Ectodermal cell (in vitro differentiated cells): Measurements from ENCODE around the gene AKT1.

ENCODE experiments used
- H3K27ac ChIP-seq: 2 replicates; pipeline ENCODE4 v1.7.0; 2013; ENCODE audit warnings: mild to moderate bottlenecking, low read depth, low read length; ENCODE audit not compliant: insufficient read depth, poor library complexity, severe bottlenecking
- H3K27me3 ChIP-seq: 2 replicates; pipeline ENCODE4 v1.7.0; 2013; ENCODE audit warnings: mild to moderate bottlenecking, low read length; ENCODE audit not compliant: insufficient read depth, control insufficient read depth, poor library complexity, severe bottlenecking
- H3K36me3 ChIP-seq: one replicate; pipeline ENCODE4 v1.7.0; 2013; ENCODE audit warnings: low read length; ENCODE audit not compliant: control insufficient read depth, insufficient read depth
- H3K4me1 ChIP-seq: one replicate; pipeline ENCODE4 v1.7.0; 2013; ENCODE audit warnings: low read length; ENCODE audit not compliant: control insufficient read depth, insufficient read depth
- H3K4me3 ChIP-seq: 2 replicates; pipeline ENCODE4 v1.7.0; 2013; ENCODE audit warnings: low read depth, low read length, control low read depth; ENCODE audit not compliant: insufficient read depth
- H3K9me3 ChIP-seq: 2 replicates; pipeline ENCODE4 v1.7.0; 2013; ENCODE audit warnings: mild to moderate bottlenecking, low read length, moderate library complexity; ENCODE audit not compliant: control insufficient read depth
- whole genome bisulfite sequencing, 2 experiments: methylation state at CpG; one replicate each; pipeline ENCODE4 v1.1.7; 2013; ENCODE audit warnings: missing lambda C conversion rate in 2 of 2; 5-methylcytosine and 5-hydroxymethylcytosine counted together

The AKT1 gene

GRCh38 chr14:104798300-104799243, 3.0 kb upstream of the AKT1 start:
- Histone ChIP-seq H3K27ac (no peak overlapping the region), H3K9me3 (no peaks in the 10 kb centered on the region), H3K27me3 (peaks cover 74% of the 10 kb centered on the region), H3K36me3 (no peaks in the 10 kb centered on the region), H3K4me3 (no peak overlapping the region), H3K4me1 (peaks cover 40% of the 10 kb centered on the region)
- 75 to 77% methylated on average over 16 of the region's 16 CpGs for WGBS, 2 experiments

GRCh38 chr14:104797115-104798044, 1.8 kb upstream of the AKT1 start:
- 34% methylated on average over 18 of the region's 18 CpGs for WGBS, 2 experiments

DNA sequence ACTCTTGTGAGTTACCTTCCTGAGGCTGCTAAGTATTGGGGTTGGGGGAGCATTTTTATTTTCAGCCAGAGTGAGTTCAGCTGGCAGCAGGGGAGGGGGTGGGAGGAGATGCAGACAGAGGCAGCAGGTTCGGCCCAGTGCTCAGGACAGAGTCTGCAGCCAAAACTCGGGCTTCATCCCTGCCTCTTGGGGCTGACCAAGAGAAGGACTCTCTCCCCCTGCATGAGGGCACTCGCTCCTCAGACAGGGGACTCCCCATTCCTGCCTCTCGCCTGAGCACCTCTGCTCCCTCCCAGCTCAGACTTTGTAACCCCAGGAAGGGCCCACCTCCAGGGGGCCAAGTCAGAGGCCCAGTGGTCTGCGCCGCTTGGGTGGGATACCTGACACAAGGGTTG, 1.1 kb upstream of the AKT1 start:
- Histone ChIP-seq H3K27ac (no peak overlapping the region), H3K36me3 (no peaks in the 10 kb centered on the region), H3K27me3 (peaks cover 57% of the 10 kb centered on the region), H3K4me3 (no peak overlapping the region), H3K4me1 (peaks cover 41% of the 10 kb centered on the region), H3K9me3 (no peaks in the 10 kb centered on the region)
- WGBS, 2 experiments = 61 to 66% methylated on average over 6 of the region's 6 CpGs

More at GRCh38 chr14:104797115-104798044, 1.8 kb upstream of the AKT1 start:
- Histone ChIP-seq H3K4me3 (no peak overlapping the region), H3K4me1 (peaks cover 41% of the 10 kb centered on the region), H3K27me3 (peaks cover 64% of the 10 kb centered on the region), H3K36me3 (no peaks in the 10 kb centered on the region), H3K9me3 (no peaks in the 10 kb centered on the region), H3K27ac (no peak overlapping the region)

DNA sequence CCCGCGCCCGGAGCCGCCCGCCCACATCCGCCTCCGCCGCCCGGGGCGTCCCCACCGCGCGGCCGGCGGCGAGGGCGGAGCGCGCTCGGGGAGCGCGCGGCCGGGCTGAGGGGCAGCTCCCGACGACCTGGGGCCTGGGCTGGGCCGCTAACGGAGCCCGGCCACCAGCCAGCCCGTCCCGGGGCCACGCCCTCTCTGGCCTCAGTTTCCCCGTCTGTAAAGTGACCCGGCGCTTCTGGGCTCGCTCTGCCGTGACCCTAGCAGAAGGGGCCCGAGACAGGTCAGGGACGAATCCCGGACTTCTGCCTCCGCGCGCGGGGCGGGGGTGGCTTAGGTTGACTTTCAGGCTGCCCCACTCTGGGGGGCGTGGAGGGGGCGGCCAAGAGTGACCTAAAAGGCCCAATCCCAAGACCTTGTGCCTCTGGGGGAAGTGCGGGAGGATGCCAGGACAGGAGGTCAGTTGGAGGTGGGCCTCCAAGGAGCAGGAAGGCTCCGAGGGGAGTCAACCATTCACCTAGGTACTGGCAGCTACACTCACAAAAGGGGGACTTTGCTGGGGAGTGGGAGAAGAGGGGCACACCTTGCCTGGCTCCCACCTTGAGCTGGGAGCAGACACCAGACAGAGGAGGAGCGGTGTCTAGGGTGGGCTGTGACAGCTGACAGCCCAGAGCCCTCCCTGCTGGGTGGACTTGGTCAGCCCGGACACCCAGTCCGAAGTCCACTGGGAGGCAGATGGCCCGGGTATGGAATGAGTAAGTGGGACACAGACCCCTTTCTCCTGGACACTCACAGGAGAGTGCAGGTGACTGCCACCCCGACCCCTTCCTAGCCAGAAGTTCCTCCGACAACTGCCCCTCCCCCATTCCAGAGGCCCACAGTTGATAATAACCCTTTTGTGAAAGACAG, 486 bp upstream of the AKT1 start:
- peaks cover 50% of the 10 kb centered on the region for H3K27me3 ChIP-seq
- H3K36me3 ChIP-seq = no peaks in the 10 kb centered on the region
- WGBS, 2 experiments = 8 to 10% methylated on average over 55 of the region's 55 CpGs
- H3K9me3 ChIP-seq = no peaks in the 10 kb centered on the region
- H3K4me1 ChIP-seq = peaks cover 36% of the 10 kb centered on the region
- H3K4me3 ChIP-seq = peak overlapping the region; percentile 37
- H3K27ac ChIP-seq = no peak overlapping the region

GRCh38 chr14:104794631-104794992, 936 bp downstream of the AKT1 start:
- Histone ChIP-seq H3K9me3 (no peaks in the 10 kb centered on the region), H3K36me3 (no peaks in the 10 kb centered on the region), H3K4me1 (peaks cover 29% of the 10 kb centered on the region), H3K27ac (no peak overlapping the region), H3K4me3 (peak overlapping the region; percentile 44), H3K27me3 (peaks cover 39% of the 10 kb centered on the region)
- 9 to 10% methylated on average over 16 of the region's 16 CpGs for WGBS, 2 experiments

- H3K9me3 ChIP-seq = no peaks in the 10 kb centered on the region
- H3K36me3 ChIP-seq = no peaks in the 10 kb centered on the region
- H3K27me3 ChIP-seq = peaks cover 34% of the 10 kb centered on the region
- peaks cover 29% of the 10 kb centered on the region for H3K4me1 ChIP-seq
- peak overlapping the region; percentile 44 for H3K4me3 ChIP-seq
- 33 to 38% methylated on average over 15 of the region's 15 CpGs for WGBS, 2 experiments
- no peak overlapping the region for H3K27ac ChIP-seq
Measured at GRCh38 chr14:104794099-104794498, 1.4 kb downstream of the AKT1 start.

DNA sequence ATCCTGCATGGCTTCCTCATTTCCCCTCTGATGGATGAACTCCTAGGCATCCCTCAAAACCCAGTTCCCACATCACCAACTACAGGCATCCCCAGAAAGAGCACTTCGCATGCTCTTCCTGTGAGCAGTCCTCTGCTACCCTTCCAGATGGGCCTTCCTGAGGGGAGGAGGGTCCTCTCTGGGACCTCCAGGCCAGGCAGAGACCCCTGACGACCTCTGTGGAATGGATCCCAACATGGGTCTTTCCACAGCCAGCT, 1.9 kb downstream of the AKT1 start:
- peaks cover 29% of the 10 kb centered on the region for H3K4me1 ChIP-seq
- H3K4me3 ChIP-seq = peak overlapping the region; percentile 44
- WGBS, 2 experiments = 72 to 74% methylated on average over 2 of the region's 2 CpGs
- H3K27ac ChIP-seq = no peak overlapping the region
- peaks cover 29% of the 10 kb centered on the region for H3K27me3 ChIP-seq
- H3K36me3 ChIP-seq = no peaks in the 10 kb centered on the region
- no peaks in the 10 kb centered on the region for H3K9me3 ChIP-seq

GRCh38 chr14:104792945-104793702, 2.4 kb downstream of the AKT1 start:
- H3K27me3 ChIP-seq = peaks cover 24% of the 10 kb centered on the region
- no peak overlapping the region for H3K27ac ChIP-seq
- no peaks in the 10 kb centered on the region for H3K9me3 ChIP-seq
- 87 to 89% methylated on average over 16 of the region's 16 CpGs for WGBS, 2 experiments
- peaks cover 29% of the 10 kb centered on the region for H3K4me1 ChIP-seq
- no peaks in the 10 kb centered on the region for H3K36me3 ChIP-seq
- H3K4me3 ChIP-seq = no peak overlapping the region

DNA sequence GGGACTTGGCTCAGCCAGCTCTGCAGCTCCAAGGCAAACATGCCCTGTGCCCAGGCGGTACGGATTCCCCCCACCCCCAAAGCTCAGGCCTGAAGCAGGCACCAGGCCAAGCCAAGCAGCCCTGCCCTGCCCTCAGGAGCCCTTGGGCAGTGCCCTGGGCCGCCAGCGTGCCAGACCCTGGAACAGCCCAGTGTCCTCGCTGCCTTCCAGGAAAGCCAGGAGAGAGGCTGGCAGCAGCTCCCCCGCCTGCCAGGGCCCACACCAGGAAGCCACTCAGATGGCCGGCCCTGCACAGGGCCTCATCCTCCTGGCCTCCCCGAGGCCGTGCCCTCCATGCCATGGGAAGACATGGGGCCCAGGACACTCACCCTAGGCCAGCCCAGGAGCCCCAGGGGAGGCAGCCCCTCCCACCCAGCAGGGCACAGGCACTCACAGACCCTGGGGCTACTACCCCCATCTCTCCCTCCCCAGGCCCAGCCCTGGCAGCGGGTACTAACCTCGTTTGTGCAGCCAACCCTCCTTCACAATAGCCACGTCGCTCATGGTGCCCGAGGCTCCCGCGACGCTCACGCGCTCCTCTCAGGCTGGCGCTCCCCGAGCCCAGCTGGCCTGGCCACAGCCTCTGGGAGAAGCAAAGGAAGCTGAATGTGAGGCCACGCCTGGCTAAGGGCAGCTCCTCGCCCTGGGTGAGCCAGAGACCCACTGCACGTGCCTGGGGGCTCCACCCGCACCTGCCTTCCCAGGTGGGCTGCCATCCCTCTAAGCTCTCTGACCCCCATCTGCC, 3.3 kb downstream of the AKT1 start:
- H3K27ac ChIP-seq = no peak overlapping the region
- H3K9me3 ChIP-seq = no peaks in the 10 kb centered on the region
- no peaks in the 10 kb centered on the region for H3K36me3 ChIP-seq
- WGBS, 2 experiments = 93 to 95% methylated on average over 25 of the region's 25 CpGs
- peaks cover 15% of the 10 kb centered on the region for H3K27me3 ChIP-seq
- peaks cover 24% of the 10 kb centered on the region for H3K4me1 ChIP-seq
- no peak overlapping the region for H3K4me3 ChIP-seq
